HG03378 (cell line): ENCODE results near the gene SFXN1.

Source experiments
- ATAC-seq: cut with Tn5 transposase; IDR thresholded peaks from one replicate; pipeline ENCODE4 v1.9.1; 2021; ENCODE audit warnings: mild to moderate bottlenecking, moderate library complexity; ENCODE audit not compliant: unreplicated experiment

The SFXN1 gene

DNA sequence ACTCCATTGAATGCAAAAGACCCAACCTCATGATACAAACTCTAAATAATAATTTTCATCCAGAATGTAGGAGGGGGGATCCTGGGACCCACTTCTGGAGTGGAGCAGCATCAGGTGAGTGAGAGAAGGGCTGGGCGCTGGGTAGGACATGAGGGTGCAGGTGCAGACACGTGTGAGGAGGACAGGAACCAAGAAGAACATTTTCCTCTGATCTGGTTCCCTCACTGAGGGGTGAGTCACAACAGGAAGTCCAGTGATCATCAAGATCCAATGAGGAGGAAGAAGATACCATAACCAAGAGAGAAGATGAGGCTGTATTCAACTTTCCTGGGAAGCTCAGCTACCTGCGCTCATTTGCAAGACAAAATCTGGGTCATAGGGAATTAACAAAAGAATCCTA is 57.4 kb downstream of the SFXN1 start:
- no peak for ATAC-seq

GRCh38 chr5:175538576-175538975 is 60.2 kb downstream of the SFXN1 start:
- no peak for ATAC-seq

DNA sequence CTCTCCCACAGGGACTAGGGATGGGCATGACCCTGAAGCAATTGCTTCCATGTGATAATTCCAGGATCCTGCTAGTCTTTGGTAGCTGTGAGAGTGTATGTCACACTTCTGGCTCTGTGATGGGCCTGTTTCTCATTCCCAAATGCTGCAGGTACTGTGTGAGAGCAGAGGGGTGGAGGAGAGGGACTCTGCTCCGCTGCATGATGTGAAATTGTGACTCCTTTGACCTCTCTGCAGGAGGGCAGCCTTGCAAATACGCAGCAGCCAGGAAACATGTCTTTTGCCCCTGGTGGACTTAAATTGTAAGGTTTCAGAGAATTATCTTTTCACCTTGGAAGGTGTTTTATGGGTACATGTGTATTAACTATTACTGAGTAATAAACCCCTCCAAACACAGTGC is 61.6 kb downstream of the SFXN1 start:
- ATAC-seq, result no peak

GRCh38 chr5:175541264-175541663 is 62.9 kb downstream of the SFXN1 start:
- no peak for ATAC-seq

GRCh38 chr5:175542232-175542965 is 64.0 kb downstream of the SFXN1 start:
- ATAC-seq, result no peak

- no peak for ATAC-seq
Measured at GRCh38 chr5:175542966-175543235, 64.5 kb downstream of the SFXN1 start.

GRCh38 chr5:175544108-175544511 is 65.8 kb downstream of the SFXN1 start:
- no peak for ATAC-seq

DNA sequence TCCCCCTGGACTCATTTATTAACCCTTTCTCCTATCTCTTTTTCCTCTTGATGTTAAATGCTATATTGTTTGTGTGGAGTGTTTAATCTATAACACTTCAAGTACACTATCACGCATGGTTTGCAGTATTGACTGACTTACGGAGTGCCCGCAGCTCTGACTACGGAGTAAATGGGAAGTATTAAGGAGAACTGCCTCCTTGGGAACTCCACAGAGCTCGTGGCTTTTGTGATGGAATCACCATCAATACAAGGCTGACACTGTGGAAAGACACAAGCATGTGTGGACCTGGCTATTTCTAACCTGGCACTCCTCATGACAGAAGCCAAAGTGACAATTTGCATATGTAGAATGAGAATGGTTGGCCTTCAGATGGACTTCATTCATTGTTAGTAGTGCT is 66.2 kb downstream of the SFXN1 start:
- ATAC-seq, result no peak

- no peak for ATAC-seq
Measured at GRCh38 chr5:175547842-175548241, 69.5 kb downstream of the SFXN1 start.

DNA sequence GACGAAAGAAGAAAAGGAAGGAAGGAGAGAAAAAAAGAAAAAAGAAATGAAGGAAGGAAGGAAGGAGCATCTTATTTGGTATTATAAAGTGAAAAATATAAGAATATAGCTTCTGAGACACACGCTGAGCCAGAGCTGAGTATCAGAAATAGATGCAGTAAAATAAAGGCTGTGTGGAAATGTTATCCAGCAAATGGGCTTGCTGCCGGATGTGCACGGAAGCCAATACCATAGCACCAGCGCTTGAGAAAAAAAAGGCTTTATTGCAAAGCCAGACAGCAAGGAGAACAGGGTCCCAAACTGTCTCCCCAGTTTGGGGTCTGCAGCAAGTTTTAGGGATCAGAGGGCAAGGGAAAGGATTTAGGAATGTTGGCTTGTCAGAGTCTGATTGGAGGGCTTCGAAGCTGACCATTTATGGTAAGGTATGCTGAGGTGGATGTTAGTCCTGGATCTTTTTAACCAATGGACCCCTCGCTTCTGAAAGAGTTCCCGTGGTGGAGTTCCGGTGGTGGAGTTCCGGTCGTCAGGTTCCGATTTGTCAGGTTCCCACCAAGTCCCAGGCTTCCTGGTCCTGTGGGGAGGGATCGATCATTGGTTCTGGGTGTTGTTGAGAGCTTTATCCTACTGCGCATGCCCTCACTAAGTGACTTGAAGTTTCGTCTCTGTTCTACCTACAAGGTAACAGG is 70.4 kb downstream of the SFXN1 start:
- no peak for ATAC-seq

- no peak for ATAC-seq
Measured at GRCh38 chr5:175550055-175550805, 71.9 kb downstream of the SFXN1 start.

GRCh38 chr5:175551266-175551665 is 72.9 kb downstream of the SFXN1 start:
- no peak for ATAC-seq

DNA sequence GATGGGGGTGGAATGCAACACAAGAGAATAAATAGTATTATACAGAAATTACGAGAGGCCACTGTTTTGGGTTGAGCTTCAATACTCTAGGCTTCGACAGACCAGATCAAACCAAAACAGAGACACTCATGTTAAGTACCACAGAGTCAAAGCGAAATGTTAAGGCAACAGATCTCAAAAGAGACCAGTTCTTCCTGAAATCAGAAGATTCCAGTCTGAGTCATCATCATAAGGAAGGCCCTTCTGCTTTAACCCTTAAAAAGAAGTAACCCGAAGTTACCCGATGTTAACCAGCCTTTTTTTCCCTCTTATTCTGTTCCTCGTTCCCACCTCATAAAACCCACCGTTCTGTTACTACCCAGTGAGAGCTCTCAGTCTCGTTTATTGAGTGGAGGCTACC is 75.9 kb downstream of the SFXN1 start:
- ATAC-seq, result no peak

DNA sequence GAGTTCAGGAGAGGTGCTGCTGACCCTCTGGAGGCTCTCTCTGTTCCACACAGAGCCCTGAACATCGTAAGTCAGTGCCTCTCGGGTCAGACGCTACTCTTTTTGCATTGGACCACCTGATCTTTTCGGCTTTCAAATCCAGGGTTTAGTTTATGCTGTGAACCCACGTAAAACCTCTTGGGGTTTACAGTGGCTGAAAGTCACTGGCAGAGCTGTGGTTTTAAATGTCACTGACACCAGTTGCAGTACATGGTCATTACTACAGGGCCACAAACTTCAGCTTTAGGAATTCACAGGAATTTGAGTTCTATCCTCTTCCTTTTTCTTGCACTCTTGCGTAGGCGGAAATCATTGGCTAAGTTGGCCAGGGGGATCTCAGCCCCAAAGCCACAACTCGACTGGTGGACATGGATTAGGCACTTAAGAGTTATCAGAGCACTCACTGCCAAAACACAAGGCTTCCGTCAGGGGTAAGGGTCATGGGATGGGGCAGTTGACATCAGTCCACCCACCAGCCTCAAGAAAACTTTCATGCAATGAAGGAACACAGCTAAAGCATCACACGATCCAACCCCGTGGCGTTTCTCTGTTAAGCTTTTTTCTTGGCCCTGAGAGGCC is 76.9 kb downstream of the SFXN1 start:
- ATAC-seq, result no peak

DNA sequence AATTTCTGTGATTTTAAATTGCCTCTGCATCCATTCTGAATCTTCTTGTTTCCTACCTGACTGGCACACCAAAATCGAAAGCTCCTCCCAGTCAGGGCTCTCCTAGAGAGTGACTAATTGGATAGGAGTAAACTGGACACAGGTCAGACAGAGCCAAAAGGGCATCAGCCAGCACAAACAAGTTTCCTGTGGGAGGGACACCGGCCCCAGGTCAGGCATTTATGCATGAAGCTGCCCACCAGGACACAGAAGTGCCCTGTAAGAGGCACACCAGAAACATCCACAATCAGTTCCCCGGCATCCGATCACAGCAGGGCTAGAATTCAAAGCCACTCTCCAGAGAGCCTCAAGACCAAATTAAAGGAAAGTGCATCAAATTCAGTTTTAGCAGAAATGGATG is 78.4 kb downstream of the SFXN1 start:
- ATAC-seq, result no peak

DNA sequence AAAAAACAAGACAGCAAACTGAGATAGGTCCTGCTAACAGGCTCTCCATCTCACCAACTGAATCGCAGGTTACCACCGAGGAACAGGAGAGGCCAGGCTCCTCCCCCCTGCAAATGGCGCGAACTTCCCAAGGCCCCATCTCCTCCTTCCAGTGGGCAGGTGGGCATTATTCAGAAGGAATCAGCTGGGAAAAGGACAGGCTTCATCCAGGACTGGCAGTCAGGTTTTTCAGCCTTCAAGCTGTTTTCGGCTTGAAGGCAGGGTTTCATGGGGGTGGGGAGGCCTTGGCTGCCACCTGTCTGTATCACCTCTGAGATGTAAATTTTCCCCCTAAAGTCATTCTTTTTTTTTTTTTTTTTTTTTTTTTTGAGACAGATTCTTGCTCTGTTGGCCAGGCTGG is 79.4 kb downstream of the SFXN1 start:
- ATAC-seq, result no peak

DNA sequence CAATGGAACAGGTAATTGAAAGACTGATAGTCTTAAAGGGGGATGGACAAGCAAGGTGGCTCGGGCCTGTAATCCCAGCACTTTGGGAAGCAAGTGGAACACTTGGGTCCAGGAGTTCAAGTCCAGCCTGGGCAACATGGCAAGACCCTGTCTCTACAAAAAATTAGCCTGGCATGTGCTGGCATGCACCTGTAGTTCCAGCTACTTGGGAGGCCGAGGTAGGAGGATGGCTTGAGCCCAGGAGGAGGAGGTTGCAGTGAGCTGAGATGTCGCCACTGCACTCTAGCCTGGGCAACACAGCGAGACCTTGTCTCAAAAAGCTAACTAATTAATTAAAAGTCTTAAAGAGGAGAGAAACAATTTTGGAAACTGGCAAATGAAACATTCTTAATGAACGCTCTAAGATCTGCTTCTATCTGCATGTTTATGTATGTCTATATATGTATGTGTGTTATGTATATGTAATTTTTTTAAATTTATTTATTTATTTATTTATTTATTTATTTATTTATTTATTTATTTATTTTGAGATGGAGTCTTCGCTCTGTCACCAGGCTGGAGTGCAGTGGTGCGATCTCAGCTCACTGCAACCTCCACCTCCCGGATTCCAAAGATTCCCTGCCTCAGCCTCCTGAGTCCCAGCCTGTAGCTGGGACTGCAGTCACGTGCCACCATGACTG is 80.6 kb downstream of the SFXN1 start:
- ATAC-seq, result no peak

GRCh38 chr5:175560011-175560410 is 81.7 kb downstream of the SFXN1 start:
- no peak for ATAC-seq

DNA sequence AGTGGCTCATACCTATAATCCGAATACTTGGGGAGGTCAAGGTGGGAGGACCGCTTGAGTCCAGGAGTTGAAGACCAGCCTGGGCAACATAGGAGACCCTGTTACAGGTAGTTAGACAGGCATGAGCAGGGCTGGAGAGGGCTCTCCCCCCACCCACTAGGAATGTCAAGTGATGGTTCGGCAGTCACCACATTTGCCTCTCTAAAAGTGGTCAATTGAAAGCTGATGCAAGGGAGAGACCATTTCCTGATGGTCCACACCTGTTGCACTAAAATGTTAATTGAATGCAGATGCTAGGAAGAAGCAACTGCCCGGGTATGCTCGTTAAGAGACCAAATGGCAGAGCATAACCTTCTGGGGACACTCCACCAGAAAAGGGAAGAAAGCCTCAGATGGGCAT is 82.7 kb downstream of the SFXN1 start:
- no peak for ATAC-seq

DNA sequence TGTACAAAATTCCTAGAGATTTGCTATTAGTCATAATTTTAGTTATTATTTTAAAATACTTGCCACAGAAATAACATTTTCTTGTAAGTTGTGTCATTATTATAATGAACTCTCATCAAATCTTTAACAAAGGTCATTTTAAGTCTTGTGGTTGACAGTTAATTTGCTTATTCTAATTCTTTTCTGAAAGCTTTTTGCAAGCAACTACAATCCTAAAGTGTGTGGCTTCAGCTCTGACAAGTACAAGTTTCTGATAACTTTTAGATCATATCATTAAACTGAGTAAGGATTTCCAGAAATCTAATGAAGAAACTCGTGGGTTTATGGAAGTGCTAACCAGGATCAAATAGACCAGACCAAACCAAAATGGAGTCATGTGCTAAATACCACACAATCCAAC is 86.4 kb downstream of the SFXN1 start:
- no peak for ATAC-seq

DNA sequence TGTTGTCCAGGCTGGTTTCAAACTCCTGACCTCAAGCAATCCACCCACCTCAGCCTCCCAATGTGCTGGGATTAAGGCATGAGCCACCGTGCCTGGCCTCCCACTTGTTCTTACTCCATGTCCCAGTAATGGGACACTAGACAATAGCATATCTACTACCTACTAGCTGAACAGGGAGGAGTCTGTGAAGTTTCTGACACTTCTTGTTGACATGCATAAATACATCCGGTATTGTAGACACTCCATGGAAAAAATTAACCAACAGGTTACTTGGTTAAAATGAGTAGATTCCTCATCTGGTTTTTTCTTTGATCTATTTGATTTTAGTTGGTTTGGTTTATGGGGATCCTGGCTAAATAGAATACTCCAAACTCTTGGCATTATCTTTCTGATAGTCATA is 88.3 kb downstream of the SFXN1 start:
- ATAC-seq, result no peak
